ENCODE results near the gene SMG5.
A peak's percentile ranks its signal among the peaks of the same experiment; 100 is the strongest.
"Not testable (repeated sequence)": the region's sequence is repeated elsewhere in the genome, so short reads cannot be mapped to it uniquely, and the experiment has no call there.

Gene SMG5

GRCh38 chr1:156226782-156227181 lies 55.8 kb downstream of the SMG5 start:
- no peak for FAIRE-seq
- TF ChIP-seq PAX5 (IDR thresholded peaks at IDR 0.05; ENCODE audit: insufficient read depth, low read length, severe bottlenecking) (no peak), POU2F2 (IDR thresholded peaks at IDR 0.05; ENCODE audit: low read depth, low read length) (0 out of 2 replicates have a peak, but pooled peaks have one; percentile 18), SPI1 (IDR thresholded peaks at IDR 0.05; ENCODE audit: low read depth, low read length) (no peak), POLR2AphosphoS5 (IDR thresholded peaks at IDR 0.05; ENCODE audit: low read depth, low read length) (no peak), POLR2A (IDR thresholded peaks at IDR 0.05; ENCODE audit: low read depth, low read length) (no peak), TAF1 (IDR thresholded peaks at IDR 0.05; ENCODE audit: low read depth, low read length) (no peak)
- no peak for DNase-seq (ENCODE audit: insufficient read length, low spot score)

GRCh38 chr1:156226116-156226538 lies 56.5 kb downstream of the SMG5 start:
- peak; percentile 66 for DNase-seq (ENCODE audit: insufficient read length, low spot score)

GRCh38 chr1:156225677-156226014 lies 57.0 kb downstream of the SMG5 start:
- DNase-seq (ENCODE audit: insufficient read length, low spot score) (no peak), FAIRE-seq (no peak)
- no peak for TF ChIP-seq PAX5 (IDR thresholded peaks at IDR 0.05; ENCODE audit: insufficient read depth, low read length, severe bottlenecking)

More at GRCh38 chr1:156226116-156226538, 56.5 kb downstream of the SMG5 start:
- TF ChIP-seq POU2F2 (IDR thresholded peaks at IDR 0.05; ENCODE audit: low read depth, low read length) (peak; percentile 58; the same call in 1 of the 2 replicates), POLR2AphosphoS5 (IDR thresholded peaks at IDR 0.05; ENCODE audit: low read depth, low read length) (no peak)
- FAIRE-seq = peak; percentile 60

GRCh38 chr1:156221986-156222692 lies 60.5 kb downstream of the SMG5 start:
- TF ChIP-seq POLR2A (IDR thresholded peaks at IDR 0.05; ENCODE audit: low read depth, low read length) (no peak), POU2F2 (IDR thresholded peaks at IDR 0.05; ENCODE audit: low read depth, low read length) (no peak), SPI1 (IDR thresholded peaks at IDR 0.05; ENCODE audit: low read depth, low read length) (no peak), POLR2AphosphoS5 (IDR thresholded peaks at IDR 0.05; ENCODE audit: low read depth, low read length) (no peak), TAF1 (IDR thresholded peaks at IDR 0.05; ENCODE audit: low read depth, low read length) (no peak), PAX5 (IDR thresholded peaks at IDR 0.05; ENCODE audit: insufficient read depth, low read length, severe bottlenecking) (no peak)
- FAIRE-seq = no peak
- DNase-seq (ENCODE audit: insufficient read length, low spot score) = no peak

- FAIRE-seq (no peak), DNase-seq (ENCODE audit: insufficient read length, low spot score) (no peak)
- no peak for TF ChIP-seq SPI1 (IDR thresholded peaks at IDR 0.05; ENCODE audit: low read depth, low read length)
- no peak for TF ChIP-seq POU2F2 (IDR thresholded peaks at IDR 0.05; ENCODE audit: low read depth, low read length)
- TF ChIP-seq TAF1 (IDR thresholded peaks at IDR 0.05; ENCODE audit: low read depth, low read length) = no peak
- TF ChIP-seq POLR2AphosphoS5 (IDR thresholded peaks at IDR 0.05; ENCODE audit: low read depth, low read length) = no peak
- no peak for TF ChIP-seq POLR2A (IDR thresholded peaks at IDR 0.05; ENCODE audit: low read depth, low read length)
Measured at GRCh38 chr1:156220226-156220625, 62.4 kb downstream of the SMG5 start.

GRCh38 chr1:156217871-156218270 lies 64.8 kb downstream of the SMG5 start:
- TF ChIP-seq SPI1 (IDR thresholded peaks at IDR 0.05; ENCODE audit: low read depth, low read length) = peak; percentile 54
- no peak for TF ChIP-seq POU2F2 (IDR thresholded peaks at IDR 0.05; ENCODE audit: low read depth, low read length)
- no peak for TF ChIP-seq PAX5 (IDR thresholded peaks at IDR 0.05; ENCODE audit: insufficient read depth, low read length, severe bottlenecking)
- TF ChIP-seq POLR2AphosphoS5 (IDR thresholded peaks at IDR 0.05; ENCODE audit: low read depth, low read length) = no peak
- TF ChIP-seq POLR2A (IDR thresholded peaks at IDR 0.05; ENCODE audit: low read depth, low read length) = no peak
- DNase-seq (ENCODE audit: insufficient read length, low spot score) (no peak), FAIRE-seq (no peak)

GRCh38 chr1:156216361-156217086 lies 66.1 kb downstream of the SMG5 start:
- DNase-seq (ENCODE audit: insufficient read length, low spot score) = not testable (repeated sequence)
- peak; percentile 100 for FAIRE-seq

- TF ChIP-seq PAX5 (IDR thresholded peaks at IDR 0.05; ENCODE audit: insufficient read depth, low read length, severe bottlenecking) (no peak), TAF1 (IDR thresholded peaks at IDR 0.05; ENCODE audit: low read depth, low read length) (no peak), POLR2AphosphoS5 (IDR thresholded peaks at IDR 0.05; ENCODE audit: low read depth, low read length) (no peak), POLR2A (IDR thresholded peaks at IDR 0.05; ENCODE audit: low read depth, low read length) (no peak), POU2F2 (IDR thresholded peaks at IDR 0.05; ENCODE audit: low read depth, low read length) (no peak), SPI1 (IDR thresholded peaks at IDR 0.05; ENCODE audit: low read depth, low read length) (no peak)
- DNase-seq (ENCODE audit: insufficient read length, low spot score) (no peak), FAIRE-seq (no peak)
Measured at GRCh38 chr1:156214024-156214748, 68.4 kb downstream of the SMG5 start.

GRCh38 chr1:156213644-156213966 lies 69.0 kb downstream of the SMG5 start:
- no peak for FAIRE-seq
- TF ChIP-seq SPI1 (IDR thresholded peaks at IDR 0.05; ENCODE audit: low read depth, low read length) (no peak), POU2F2 (IDR thresholded peaks at IDR 0.05; ENCODE audit: low read depth, low read length) (no peak), POLR2A (IDR thresholded peaks at IDR 0.05; ENCODE audit: low read depth, low read length) (no peak), TAF1 (IDR thresholded peaks at IDR 0.05; ENCODE audit: low read depth, low read length) (no peak), POLR2AphosphoS5 (IDR thresholded peaks at IDR 0.05; ENCODE audit: low read depth, low read length) (no peak), PAX5 (IDR thresholded peaks at IDR 0.05; ENCODE audit: insufficient read depth, low read length, severe bottlenecking) (no peak)
- DNase-seq (ENCODE audit: insufficient read length, low spot score) = no peak
